H1 (cell line): Measurements from ENCODE around the gene KCNE5. TPM values are rescaled to one million over a fixed set of nuclear protein-coding genes. Genes with fewer than 3 reads are reported as not detected.

ENCODE experiments used
- EP300 ChIP-seq, 2 experiments: IDR thresholded peaks; 1 replicate in 1 of 2; 2 replicates in 1 of 2; pipeline ENCODE4 v1.6.1; 2011 to 2012; ENCODE audit warnings: low read depth in 2 of 2, low read length in 2 of 2, mild to moderate bottlenecking in 2 of 2, borderline replicate concordance in 1 of 2, inconsistent platforms in 1 of 2, moderate library complexity in 1 of 2
- polyA plus RNA-seq, 7 experiments: library from polyadenylated mRNA; depleted of rRNA in 3 of 7; stranded (reverse) in 5 of 7; unstranded in 2 of 7; fragments of >200 nt in 5 of 7; fragments of 200-250 nt in 2 of 7; gene quantifications; 1 replicate in 5 of 7; 2 replicates in 1 of 7; 4 replicates in 1 of 7; pipeline versions ENCODE4 v1.2.1 to v1.2.3, GENCODE V29; 2011 to 2013; ENCODE audit warnings: missing spikeins in 2 of 7, mixed read lengths in 2 of 7
- total RNA-seq: library from RNA; stranded (reverse); fragmentation: NEBNext Ultra II Directional; extraction: Animal tissue kit (Norgen Biotek cat#: 25700); gene quantifications from 2 replicates; pipeline ENCODE4 v1.2.1, GENCODE V29; 2021

Gene KCNE5
- total and polyA plus RNA-seq, 2 of the 8 experiments (the other 6 are each of a cell fraction or from before 2014, with no cell fraction given) = 3.6 to 5.9 TPM

- TF ChIP-seq EP300 (IDR thresholded peaks at IDR 0.05; ENCODE audit: borderline replicate concordance in 1 of 2, low read depth in 2 of 2, low read length in 2 of 2) = no peak
- TF ChIP-seq, all 59 proteins: peak for 0
Measured at GRCh38 chrX:109578916-109579315, 46.1 kb downstream of the KCNE5 start (continued).
